Hippocampal formation (tissue), 2 donors: Measurements from ENCODE around the gene PIAS4.

Experiments used
- DNase-seq, 2 donors: peaks; one replicate each; lab custom pipeline; 2025; lab: John Stamatoyannopoulos, UW

The PIAS4 gene

GRCh38 chr19:4023600-4024398 is 16.3 kb downstream of the PIAS4 start:
- DNase-seq = no peak

- DNase-seq = no peak
Observed at GRCh38 chr19:4025317-4025716, 17.8 kb downstream of the PIAS4 start.

DNA sequence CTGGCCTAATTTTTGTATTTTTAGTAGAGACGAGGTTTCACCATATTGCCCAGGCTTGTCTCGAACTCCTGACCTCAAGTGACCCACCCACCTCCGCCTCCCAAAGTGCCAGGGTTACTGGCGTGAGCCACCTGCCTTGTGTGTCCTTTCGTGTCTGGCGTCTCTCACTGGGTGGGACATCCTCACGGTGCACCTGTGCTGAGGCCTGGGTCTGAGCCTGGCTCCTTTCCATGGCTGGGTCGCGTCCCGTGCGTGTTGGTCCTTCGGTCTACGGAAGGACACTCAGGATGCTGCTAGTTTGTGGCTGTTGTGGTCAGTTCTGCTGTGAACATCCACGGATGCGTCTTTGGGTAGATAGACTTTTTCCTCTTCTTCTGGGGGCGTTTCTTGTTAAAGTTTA is 19.6 kb downstream of the PIAS4 start:
- DNase-seq = no peak

GRCh38 chr19:4028334-4029246 is 21.1 kb downstream of the PIAS4 start:
- no peak for DNase-seq

GRCh38 chr19:4029247-4029614 is 21.7 kb downstream of the PIAS4 start:
- no peak for DNase-seq

DNA sequence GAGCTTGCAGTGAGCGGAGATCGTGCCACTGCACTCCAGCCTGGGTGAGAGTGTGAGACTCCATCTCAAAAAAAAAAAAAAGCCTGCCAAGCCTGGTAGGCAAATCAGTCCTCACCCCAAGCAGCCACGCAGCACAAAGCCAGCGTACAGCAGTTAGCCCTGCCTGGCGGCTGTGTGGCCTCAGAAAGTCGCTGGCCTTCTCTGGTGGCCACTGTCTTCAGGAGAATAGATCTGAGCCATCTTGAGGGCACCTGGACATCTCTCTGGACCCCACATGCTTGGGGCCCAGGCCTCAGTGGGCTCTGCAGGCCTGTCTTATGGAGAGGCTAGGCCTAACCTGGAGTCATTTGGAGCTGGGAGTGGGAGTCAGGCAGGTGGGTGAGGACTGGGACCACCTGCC is 23.0 kb downstream of the PIAS4 start:
- no peak for DNase-seq

- no peak for DNase-seq
Observed at GRCh38 chr19:4030981-4031380, 23.4 kb downstream of the PIAS4 start.

GRCh38 chr19:4031420-4031819 is 23.9 kb downstream of the PIAS4 start:
- no peak for DNase-seq

DNA sequence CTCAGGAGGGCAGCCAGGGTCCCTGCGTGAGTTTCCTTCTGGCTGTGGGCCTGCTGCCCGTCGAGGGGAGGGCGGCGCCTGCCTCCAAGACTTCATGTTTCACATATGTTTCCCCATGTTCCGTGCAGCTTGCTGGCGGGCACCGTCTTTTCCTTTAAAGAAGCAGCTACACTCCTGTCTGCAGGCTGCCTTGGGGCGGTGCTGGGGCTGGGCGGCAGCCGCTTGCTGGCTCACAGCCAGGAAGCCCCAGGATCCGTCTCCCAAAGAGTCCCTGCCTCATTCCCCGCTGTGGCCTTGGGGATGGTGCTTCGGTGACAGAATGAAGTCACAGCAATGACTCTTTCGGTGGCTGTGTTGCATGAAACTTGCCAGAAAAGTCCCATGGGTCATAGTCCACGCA is 24.9 kb downstream of the PIAS4 start:
- DNase-seq = no peak

GRCh38 chr19:4033028-4033956 is 25.8 kb downstream of the PIAS4 start:
- no peak for DNase-seq

GRCh38 chr19:4034048-4035017 is 26.8 kb downstream of the PIAS4 start:
- peak; percentile 84 to 85 for DNase-seq

DNA sequence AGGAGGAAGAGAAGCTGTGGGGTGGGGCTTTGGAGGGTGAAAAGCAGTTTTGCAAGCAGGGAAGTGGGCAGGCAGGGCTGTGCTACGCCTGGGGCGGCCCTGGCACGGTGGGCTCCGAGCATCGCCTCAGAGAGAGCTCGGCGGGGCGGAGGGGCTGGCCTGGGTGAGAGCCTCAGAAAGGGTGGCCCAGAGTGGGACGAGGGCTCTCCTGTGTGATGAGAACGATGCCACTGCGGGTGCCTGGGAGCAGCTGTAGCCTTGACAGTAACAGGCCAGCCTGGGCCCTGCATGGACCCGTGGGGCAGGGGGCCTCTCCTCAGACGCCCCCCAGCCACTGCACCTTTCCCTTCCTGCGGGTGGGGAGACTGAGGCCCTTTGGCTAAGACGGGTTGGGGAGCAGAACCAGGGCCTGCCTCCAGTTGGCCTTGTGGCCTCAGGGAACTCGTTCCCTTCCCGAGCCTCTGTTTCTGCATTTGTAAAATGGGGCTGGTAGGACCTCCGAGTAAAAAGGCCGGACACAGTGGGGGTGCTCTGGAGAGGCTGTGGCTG is 27.6 kb downstream of the PIAS4 start:
- DNase-seq = no peak

- no peak for DNase-seq
Observed at GRCh38 chr19:4035582-4035981, 28.0 kb downstream of the PIAS4 start.

- DNase-seq = no peak
Observed at GRCh38 chr19:4036576-4037300, 29.2 kb downstream of the PIAS4 start.

GRCh38 chr19:4037301-4037949 is 29.9 kb downstream of the PIAS4 start:
- no peak for DNase-seq

DNA sequence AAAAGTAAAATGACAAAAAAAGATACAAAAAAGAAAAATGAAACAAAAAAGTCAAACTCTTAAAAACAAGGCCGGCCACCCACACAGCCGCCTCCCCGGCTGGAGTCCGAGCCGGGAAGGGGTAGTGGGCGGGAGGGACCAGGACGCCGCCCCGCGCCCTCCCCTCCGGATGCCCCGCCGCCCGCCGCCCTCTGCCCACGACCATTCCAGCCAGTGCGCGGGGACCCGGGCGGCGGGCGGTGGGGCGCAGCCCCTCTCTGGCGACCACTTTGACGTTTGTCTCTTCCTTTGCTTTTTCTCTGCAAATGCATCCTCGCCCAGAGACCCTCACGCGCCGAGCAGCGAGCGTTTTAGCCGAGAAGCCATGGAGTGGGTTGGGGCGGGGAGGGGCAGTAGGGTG is 30.5 kb downstream of the PIAS4 start:
- no peak for DNase-seq

GRCh38 chr19:4038661-4039423 is 31.3 kb downstream of the PIAS4 start:
- DNase-seq = no peak

DNA sequence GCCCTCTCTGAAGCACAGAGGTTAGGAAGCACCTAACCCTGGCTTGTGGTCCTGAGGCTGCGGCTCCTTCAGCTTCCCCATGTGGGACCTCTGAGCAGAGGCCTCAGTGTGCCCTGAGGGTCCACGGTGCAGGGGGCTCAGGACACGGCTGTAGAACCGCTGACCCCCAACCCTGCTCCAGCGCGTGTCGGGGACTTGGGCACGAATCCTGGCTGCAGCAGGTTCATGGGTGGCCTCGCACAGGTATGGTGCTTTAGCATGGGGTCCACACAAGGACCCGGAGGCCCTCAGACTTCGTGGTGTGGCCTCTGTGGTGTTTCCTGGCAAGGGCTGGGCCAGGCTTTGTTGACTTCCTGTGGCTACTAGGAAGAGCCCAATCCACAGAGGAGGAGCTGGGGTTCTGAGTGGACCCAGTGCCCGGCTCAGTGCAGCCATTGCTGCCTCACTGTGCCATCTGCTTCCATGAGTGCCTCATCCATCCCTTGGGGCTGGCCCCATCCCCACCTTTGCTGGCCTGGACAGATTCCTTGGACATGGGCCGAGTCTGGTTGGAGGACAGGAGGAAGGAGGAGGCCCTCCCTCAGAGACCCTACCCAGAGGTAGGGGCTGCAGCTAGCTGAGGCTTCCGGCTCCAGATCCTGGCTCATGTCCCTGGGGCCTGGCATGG is 34.7 kb downstream of the PIAS4 start:
- DNase-seq = no peak
